COLO668 (cell line): ENCODE data around the gene SZT2.
A peak's percentile ranks its signal among the peaks of the same experiment; 100 is the strongest.

Experiments
- DNase-seq: peaks from one replicate; lab custom pipeline; 2025; ENCODE audit not compliant: unreplicated experiment; lab: John Stamatoyannopoulos, UW

SZT2 gene

DNA sequence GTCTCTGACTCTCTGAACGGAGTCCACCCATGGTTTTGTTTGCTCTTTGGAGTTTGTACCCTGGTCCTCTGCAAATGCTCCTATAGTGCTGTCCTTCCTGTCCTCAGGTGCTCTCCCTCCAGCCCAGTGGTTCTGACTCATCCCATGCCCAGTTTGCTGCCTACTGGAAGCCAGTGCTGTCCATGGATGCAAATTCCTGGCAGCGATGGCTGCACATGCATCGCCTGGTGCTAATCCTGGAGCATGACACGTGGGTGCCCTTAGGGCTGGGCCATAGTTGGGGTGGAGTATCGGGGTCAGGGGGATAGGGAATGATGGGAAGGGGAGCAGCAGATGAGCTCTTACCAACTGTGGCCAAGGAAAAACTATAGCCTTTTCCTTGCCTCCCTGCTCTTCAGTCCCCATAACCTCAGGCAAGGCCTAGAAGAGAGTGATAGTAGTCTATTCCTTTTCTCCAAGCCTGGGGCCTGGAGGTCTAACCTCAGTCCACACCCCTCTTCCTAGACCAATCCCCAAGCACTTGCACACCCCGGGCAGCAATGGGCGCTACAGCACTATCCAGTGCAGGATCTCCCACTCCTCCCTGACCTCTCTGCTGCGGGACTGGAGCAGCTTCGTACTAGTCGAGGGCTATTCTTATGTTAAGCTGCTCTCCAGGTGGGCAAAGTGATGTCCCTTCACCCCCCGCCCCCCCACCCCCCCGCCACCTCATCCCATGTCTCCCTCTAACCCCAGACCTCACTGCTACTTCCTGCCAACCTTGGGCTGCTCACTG, 32.5 kb downstream of the SZT2 start:
- DNase-seq = no peak

DNA sequence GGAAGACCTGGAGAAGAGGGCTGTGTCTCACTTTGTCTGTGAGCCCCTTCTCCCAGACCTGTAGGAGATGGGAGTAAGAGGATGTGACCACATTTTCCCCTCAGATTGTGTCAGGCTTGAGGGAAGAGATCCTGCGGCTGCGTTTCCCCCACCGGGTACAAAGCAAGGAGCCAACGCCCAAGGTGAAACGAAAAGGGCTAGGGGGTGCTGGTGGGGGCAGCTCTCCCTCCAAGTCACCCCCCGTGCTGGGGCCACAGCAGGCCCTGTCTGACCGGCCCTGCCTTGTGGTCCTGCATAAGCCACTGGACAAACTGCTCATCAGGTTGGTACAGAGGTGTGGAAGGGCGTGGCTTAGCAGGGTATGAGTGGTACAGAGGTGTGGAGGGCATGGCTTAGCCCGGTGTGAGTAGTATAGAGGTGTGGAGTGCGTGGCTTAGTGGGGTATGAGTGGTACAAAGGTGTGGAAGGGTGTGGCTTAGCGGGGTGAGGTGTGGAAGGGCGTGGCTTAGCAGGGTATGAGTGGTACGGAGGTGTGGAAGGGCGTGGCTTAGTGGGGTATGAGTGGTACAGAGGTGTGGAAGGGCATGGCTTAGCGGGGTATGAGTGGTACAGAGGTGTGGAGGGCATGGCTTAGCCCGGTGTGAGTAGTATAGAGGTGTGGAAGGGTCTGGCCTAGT, 33.4 kb downstream of the SZT2 start:
- DNase-seq = no peak

DNA sequence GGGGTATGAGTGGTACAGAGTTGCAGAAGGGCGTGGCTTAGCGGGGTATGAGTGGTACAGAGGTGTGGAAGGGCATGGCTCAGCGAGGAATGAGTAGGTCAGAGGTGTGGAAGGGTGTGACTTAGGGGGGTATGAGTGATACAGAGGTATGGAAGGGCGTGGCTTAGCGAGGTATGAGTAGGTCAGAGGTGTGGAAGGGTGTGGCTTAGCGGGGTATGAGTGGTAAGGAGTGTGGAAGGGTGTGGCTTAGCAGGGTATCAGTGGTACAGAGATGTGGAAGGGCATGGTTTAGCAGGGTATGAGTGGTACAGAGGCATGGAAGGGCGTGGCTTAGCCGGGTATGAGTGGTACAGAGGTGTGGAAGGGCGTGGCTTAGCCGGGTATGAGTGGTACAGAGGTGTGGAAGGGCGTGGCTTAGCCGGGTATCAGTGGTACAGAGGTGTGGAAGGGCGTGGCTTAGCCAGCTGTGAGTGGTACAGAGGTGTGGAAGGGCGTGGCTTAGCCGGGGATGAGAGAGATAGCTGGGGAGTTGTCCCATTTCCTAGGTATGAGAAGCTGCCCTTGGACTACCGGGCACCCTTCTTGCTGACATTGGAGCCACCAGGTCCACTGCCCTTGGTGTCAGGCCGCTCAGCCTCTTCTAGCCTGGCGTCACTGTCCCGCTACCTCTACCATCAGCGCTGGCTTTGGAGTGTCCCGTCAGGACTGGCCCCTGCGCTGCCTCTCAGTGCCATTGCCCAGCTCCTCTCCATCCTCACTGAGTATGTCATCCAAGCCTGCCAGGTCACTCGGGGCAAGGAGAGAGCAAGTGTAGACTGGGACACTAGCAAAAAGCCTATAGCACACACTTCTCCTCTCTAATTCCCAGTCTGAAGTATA, 34.2 kb downstream of the SZT2 start:
- DNase-seq = no peak

DNA sequence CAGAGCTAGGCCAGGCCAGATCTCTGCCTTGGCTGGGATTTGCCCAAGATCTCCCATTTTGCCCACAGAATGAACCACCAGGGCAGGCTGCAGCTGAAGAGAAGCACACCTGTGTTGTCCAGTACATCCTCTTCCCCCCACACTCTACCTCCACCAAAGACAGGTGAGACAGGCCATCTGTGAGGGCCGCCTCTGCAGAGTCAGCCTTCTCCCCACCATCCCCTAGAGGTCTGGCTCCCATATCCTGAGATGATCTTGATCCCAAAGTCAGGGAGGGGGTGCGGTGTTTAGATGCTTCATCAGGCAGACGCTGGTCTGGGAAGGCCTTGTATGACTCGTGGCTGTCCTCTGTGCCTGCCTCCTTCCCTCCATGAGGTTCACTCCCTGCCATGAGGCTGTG, 35.3 kb downstream of the SZT2 start:
- DNase-seq = no peak

DNA sequence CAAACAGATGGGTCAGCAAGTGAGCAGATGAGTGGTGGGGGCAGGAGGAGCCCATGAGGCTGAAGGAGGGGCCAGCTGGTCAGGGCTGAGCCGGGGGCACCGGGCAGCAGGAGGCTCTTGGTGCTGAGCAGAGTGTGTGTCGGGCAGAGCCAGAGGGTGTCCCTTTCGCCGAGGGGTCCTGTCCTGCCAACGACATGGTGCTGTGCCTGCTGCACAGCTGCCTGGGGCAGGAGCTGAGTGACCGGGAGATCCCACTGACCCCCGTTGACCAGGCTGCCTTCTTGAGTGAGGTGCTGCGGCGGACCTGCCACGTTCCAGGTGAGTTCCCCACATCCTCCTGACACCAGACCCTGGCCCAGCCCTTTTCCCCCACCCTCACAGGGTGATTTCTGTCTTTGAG, 36.5 kb downstream of the SZT2 start:
- no peak for DNase-seq

DNA sequence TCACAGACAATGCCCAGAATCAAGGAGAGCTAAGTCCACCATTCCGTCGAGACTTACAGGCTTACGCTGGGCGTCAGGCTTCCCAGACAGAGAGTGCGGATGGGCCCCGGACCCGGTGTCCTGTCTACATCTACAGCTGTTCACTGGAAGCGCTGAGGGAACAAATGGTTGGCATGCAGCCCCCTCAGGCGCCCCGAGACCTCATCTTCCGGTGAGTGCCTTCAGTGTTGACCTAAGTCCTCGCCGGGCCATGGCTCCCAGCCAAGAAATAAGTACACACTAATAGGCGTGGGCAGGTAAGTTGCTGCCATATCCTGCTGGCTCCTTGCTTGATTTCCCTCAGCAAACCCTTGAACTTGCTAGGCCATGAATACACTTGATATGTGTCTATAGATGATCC, 37.8 kb downstream of the SZT2 start:
- no peak for DNase-seq

DNA sequence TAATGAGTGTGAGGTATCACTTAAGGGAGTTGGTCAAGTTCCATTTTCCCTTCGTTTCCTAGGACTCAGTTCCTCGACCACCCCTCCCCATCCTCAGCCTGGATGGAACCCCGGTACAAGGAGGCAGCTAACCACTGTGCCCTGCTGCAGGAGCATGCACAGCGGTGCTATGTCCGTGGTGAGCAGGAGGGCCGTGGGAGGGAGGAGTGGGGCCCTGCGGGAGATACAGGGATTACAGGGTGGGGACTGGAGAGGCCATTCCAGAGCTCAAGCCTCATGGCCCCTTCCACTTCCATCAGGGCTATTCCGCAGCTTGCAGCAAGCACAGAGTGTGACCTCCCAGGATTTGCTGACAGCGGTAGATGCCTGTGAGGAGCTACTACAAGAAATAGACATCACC, 38.2 kb downstream of the SZT2 start:
- DNase-seq = no peak

DNA sequence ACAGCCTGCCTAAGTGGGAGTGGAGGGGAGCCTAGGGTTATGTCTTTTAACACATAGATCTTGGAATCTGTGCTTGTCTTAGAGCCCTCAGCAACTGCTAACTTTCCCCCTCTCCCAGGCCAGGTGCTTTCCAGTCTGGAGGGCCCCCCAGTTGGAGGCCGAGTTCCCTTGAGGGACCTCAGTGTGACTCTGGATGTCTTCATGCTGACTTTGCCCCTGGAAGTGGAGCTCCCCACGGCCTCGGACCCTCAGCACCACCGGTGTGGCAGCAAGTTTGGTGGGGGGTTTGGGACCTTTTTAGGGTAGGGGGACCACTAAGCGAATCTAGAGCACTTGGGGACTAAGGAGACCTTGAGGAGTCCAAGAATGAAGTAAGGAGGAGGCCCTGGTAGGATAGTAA, 41.1 kb downstream of the SZT2 start:
- no peak for DNase-seq

DNA sequence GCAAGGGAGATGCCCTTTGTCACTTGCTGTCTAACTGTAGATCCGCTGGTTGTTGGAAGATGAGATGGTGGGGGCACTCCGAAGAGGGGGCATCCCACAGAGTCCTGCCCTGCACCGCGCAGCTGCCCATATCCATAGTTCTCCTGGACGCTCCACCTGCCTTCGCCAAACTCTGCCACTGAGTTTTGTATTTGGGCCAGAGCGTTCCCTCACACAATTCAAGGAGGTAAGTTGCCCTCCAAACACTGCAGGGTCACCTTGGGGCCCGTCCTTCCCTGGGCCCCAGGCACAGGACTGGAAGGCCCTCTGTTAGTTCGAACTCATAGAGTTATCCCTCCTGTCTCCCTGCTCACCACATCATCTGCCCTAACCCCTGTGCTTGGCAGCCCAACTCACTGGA, 42.0 kb downstream of the SZT2 start:
- DNase-seq = no peak

DNA sequence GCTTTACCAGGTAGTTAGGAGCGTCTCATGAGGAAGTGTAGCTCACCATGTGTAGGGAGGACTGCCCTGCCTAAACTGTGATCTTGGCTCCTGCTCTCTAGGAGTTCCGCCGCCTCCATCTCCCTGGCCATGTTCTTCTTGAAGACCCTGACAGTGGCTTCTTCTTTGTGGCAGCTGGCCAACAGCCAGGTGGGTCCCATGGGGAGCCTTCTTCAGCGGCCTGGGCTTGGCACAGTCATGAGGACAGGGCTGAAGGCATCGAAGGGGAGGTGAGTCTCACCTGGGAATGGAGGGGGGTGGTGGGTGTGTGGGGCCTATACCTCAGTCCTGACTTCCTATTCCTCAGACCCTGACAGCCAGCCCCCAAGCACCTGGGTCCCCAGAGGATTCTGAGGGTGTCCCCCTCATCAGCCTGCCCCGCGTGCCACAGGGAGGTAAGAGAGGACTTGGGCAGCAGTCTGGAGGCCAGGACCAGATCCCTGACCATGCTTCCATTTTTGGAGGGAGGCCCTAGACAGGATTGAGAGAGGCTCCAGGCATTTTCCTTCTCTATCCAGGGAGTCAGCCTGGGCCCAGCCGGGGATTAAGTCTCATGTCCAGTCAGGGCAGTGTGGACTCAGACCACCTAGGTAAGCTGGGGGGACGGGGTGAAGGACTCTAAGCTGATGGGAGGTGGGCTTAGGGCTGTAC, 42.6 kb downstream of the SZT2 start:
- DNase-seq = no peak

DNA sequence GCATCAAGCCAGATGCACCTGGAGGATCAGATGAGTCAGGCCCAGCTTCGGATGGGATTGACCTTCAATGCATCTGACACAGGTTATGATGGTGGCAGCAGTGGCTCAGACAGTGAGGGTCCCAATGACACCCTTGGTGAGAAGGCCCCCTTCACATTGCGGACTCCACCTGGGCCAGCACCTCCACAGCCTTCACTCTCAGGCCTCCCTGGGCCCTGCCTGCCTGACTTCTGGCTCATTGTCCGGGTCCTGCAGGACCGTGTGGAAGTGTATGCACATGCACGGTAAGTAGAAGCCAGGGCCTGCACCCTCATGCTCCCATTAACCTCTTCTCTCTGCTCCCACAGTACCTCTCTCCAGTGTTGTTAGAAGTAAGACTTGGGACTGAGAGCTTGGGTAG, 43.2 kb downstream of the SZT2 start:
- no peak for DNase-seq

DNA sequence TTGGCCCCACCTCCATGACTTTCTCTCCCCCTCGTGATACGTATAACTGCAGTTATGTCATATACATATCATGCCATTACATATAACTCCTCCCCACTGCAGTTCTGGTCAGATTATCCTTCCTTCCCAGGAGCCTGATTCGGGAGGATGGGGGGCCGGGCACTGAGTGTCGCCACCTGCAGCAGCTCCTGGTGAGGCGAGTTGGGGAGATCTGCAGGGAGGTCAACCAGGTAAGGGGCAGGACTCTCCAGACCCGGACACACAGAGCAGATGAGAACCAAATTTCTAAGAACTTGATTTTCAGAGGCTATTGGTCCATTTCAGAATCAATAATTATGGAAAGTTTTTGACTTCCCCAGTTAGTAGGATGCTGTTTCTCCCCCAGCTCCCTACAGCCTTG, 44.6 kb downstream of the SZT2 start:
- no peak for DNase-seq

DNA sequence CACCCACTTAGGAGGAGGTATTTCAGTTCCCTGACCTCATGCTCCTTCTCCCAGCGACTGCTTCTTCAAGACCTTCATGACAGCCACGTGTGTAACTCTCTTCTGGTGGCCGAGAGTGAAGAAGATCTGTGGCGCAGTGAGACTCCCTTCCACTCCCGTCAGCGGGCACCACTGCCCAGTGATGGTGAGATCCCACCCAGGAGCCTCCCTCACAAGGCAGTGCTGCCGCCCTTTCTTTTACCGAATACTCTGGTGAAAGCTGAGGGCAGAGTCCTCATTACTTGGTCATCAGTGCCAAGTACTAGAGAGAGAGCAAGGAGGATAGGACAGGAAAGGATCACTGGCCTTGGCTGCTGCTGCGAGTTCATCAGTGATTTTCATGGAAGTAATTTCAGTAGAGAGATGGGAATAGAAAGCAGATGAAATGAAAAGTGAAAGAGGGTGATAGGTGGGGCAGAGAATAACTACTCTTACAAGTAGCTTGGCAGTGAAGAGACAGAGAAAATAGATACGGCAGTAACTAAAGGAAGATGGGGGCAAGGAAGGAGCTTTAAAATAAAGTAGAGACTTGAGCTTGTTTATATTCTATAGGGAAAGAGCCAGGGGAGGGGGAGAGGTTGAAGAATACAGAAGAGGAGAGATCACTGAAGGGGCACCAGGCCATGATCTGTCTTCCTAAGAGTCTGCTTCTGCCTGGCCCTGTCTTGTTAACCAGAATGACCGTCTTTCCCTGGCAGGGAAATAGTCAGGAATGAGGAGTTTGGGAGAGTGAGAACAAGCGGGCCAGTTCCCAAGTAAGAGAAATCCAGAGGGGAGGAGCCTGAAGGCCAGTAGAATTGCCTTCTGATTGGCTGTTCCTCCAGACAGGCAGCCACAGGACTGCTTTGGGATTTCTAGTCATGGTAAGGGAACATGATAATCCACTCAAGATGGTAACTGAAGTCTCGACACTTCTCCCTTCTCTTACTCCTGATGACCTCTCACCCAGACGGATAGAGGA, 45.7 kb downstream of the SZT2 start:
- DNase-seq = no peak

DNA sequence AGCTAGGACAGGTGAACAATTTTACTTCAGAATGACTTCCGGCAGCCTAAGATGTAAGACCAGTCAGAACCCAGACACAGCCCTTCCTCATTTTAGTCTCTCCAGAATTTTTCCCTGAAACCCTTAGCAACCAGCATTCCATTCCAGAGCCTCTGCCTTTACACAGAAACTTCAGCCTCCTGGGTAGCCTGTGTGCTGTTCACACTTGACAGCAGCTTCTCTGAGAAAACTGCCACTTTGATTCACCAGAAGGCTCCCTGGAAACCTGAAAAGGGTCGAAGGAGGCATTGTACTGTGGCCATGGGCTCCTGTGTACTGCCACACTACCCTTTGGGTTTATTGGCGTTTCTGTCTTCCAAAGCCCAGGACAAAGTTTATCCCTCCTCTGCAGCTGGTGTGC, 46.7 kb downstream of the SZT2 start:
- DNase-seq = no peak

DNA sequence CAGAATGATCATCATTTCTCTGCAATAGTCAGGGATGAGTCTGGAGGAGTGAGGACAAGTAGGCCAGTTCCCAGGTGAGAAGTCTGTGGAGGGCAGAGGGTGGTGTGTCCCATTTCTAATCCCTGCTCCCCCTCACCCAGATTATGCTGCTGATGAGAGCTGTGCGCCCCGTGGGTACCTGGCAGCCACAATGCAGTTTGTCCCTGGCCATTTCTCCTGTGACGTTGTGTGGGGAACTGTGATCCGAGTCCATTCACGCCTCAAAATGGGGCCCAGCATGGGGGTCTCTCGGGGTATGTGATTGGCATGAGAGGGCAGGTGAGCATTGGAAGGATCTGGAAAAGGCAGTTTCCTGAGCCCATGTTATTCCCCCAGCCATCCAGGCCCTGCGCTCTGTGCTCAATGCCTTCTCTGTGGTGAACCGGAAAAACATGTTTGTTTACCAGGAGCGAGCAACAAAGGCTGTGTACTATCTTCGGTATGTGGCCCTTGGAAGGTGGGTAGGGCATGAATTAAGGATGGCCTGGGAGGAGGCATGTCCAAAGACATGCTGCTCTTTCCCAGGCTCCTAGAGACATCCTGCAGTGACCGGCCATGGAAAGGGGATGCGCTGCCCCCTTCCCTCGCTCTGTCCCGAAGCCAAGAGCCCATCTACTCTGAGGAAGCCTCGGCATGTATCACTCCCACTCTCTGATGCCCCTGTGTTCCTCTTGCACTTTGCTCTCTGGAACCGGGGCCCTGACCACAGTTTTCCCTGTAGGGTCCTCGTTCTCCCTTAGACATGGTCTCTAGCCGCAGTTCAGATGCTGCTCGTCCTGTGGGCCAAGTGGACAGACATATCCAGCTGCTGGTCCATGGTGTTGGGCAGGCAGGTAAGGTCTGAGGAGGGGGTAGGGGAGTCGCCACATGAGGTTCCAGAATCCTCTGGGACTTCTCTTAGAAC, 47.6 kb downstream of the SZT2 start:
- no peak for DNase-seq

DNA sequence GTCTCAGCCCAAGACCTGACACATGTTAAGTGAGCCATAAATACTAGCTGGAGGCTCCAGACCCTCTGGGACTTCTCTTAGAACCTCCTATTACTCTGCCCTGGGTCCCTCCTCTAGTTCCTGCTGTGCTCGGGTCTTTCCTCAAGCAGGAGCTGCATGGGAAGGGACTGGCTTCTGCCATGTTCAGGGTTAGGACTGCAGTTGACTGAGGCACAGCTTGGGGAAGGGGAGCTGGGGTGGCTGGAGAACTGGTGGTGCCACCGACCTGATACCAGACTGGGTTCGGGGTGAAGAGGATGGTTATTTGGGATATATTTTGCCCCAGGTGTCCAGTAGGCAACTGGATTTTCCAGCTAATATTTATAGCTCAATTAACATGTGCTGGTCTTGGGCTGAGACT, 48.3 kb downstream of the SZT2 start:
- DNase-seq = no peak

DNA sequence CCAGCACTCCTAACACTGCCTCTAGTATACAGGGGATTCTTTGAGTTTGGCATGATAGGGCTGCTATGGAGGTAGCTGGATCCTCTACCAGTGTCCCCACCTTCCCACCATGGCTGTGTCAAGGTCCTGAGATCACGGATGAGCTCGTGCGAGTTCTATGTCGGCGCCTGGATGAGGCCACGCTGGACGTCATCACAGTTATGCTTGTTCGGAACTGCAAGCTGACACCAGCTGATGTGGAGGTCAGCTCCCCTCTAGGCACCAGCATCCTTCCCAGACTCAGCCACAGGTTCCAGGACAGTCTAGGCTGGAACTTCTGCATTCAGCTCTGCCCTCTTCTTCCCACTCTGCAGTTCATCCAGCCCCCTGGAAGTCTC, 48.9 kb downstream of the SZT2 start:
- no peak for DNase-seq

DNA sequence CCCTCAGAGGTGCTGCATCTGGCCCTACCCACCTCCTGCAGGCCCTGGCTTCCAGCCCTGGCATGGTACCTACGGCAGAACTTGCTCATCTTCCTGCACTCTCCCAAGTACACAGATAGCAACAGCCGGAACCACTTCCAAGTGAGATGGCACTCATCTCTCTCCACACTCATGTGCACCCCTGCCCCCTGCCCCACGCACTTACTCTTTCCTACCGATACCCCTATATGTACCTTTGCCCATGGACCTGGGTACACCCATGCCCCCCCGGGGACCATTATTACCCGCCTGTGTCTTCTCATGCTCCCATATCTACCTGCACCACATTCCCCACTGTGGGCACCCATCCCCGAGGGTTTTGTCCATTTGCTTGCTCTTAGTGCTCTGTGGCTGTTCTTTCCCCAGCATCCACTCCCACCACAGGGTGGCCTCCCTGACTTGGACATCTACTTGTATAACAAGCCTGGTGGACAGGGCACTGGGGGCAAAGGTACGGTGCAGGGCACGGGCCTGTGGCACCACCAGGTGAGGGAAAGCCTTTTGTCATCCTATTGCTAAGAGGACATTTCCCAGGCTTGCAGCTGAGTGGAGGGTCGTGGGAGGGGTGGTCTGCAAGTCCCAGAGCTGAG, 49.4 kb downstream of the SZT2 start:
- DNase-seq = no peak

DNA sequence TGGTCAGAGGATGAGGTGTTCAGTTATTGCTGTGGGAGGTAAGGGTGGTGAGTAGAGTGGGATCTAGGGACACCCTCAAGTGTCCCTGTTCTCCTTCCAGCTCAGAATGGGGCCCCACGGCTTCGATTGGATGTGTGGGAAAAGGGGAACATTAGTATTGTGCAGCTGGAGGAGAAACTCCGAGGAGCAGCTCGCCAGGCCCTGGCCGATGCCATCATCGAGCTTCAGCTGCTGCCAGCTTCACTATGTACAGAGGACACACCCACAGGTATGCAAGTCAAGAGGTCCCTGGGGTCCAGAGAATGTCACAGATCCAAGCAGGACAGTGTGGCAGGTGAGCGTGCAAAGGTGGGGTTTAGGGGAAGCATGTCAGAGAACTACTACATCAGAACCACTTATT, 50.1 kb downstream of the SZT2 start:
- DNase-seq = peak; percentile 83
